ENCODE results near the gene PHTF2.
"Not testable (repeated sequence)": the region's sequence is repeated elsewhere in the genome, so short reads cannot be mapped to it uniquely, and the experiment has no call there.

The PHTF2 gene

GRCh38 chr7:77782383-77782782 lies 16.2 kb upstream of the PHTF2 start:
- H3K4me3 ChIP-seq (ENCODE audit: low read length) = no peak overlapping the region
- no peak for TF ChIP-seq CTCF (conservative IDR thresholded peaks at IDR 0.05; ENCODE audit: low read length)
- DNase-seq (ENCODE audit: low read depth) = no peak

GRCh38 chr7:77783111-77783510 lies 15.5 kb upstream of the PHTF2 start:
- no peak for TF ChIP-seq CTCF (conservative IDR thresholded peaks at IDR 0.05; ENCODE audit: low read length)
- no peak overlapping the region for H3K4me3 ChIP-seq (ENCODE audit: low read length)
- no peak for DNase-seq (ENCODE audit: low read depth)

GRCh38 chr7:77783545-77783944 lies 15.0 kb upstream of the PHTF2 start:
- DNase-seq (ENCODE audit: low read depth) = no peak
- no peak overlapping the region for H3K4me3 ChIP-seq (ENCODE audit: low read length)
- no peak for TF ChIP-seq CTCF (conservative IDR thresholded peaks at IDR 0.05; ENCODE audit: low read length)

GRCh38 chr7:77784426-77784825 lies 14.1 kb upstream of the PHTF2 start:
- not testable (repeated sequence) for H3K4me3 ChIP-seq (ENCODE audit: low read length); DNase-seq (ENCODE audit: low read depth)

GRCh38 chr7:77786018-77786417 lies 12.6 kb upstream of the PHTF2 start:
- H3K4me3 ChIP-seq (ENCODE audit: low read length) = no peak overlapping the region
- TF ChIP-seq CTCF (conservative IDR thresholded peaks at IDR 0.05; ENCODE audit: low read length) = no peak

GRCh38 chr7:77786741-77787140 lies 11.8 kb upstream of the PHTF2 start:
- no peak for DNase-seq (ENCODE audit: low read depth)
- no peak overlapping the region for H3K4me3 ChIP-seq (ENCODE audit: low read length)
- no peak for TF ChIP-seq CTCF (conservative IDR thresholded peaks at IDR 0.05; ENCODE audit: low read length)

More at GRCh38 chr7:77786018-77786417, 12.6 kb upstream of the PHTF2 start:
- DNase-seq (ENCODE audit: low read depth) = no peak

- no peak for DNase-seq (ENCODE audit: low read depth)
- TF ChIP-seq CTCF (conservative IDR thresholded peaks at IDR 0.05; ENCODE audit: low read length) = no peak
Measured at GRCh38 chr7:77788327-77788902, 10.2 kb upstream of the PHTF2 start.

GRCh38 chr7:77791336-77791735 lies 7.2 kb upstream of the PHTF2 start:
- H3K4me3 ChIP-seq (ENCODE audit: low read length) = no peak overlapping the region
- DNase-seq (ENCODE audit: low read depth) = no peak
- TF ChIP-seq CTCF (conservative IDR thresholded peaks at IDR 0.05; ENCODE audit: low read length) = no peak

More at GRCh38 chr7:77788327-77788902, 10.2 kb upstream of the PHTF2 start:
- H3K4me3 ChIP-seq (ENCODE audit: low read length) = no peak overlapping the region
